MM.1S (cell line): ENCODE measurements around the gene F5.

Experiments
- DNase-seq: peaks from one replicate; pipeline ENCODE4 v3.0.0-alpha.2; 2015
- H2AFZ ChIP-seq: fragments of 300-600 bp; sonication (generic); 2 replicates; pipeline ENCODE4 v1.6.0; 2016; ENCODE audit warnings: antibody characterized with exemption, low read length
- H3F3A ChIP-seq: fragments of 300-600 bp; sonication (generic); 2 replicates; pipeline ENCODE4 v1.6.1; 2016; ENCODE audit warnings: mild to moderate bottlenecking, antibody characterized with exemption, low read length, moderate library complexity, mixed read lengths; ENCODE audit not compliant: insufficient read depth
- H3K27ac ChIP-seq: fragments of 300-600 bp; sonication (generic); 2 replicates; pipeline ENCODE4 v1.5.1; 2016; ENCODE audit warnings: mild to moderate bottlenecking, low read length
- H3K27me3 ChIP-seq: fragments of 300-600 bp; sonication (generic); replicated peaks from 2 replicates; pipeline ENCODE4 v1.6.0; 2016; ENCODE audit warnings: low read length; ENCODE audit not compliant: insufficient read depth
- H3K36me3 ChIP-seq: fragments of 300-600 bp; sonication (generic); replicated peaks from 2 replicates; pipeline ENCODE4 v1.6.1; 2016; ENCODE audit warnings: mild to moderate bottlenecking, low read length, mixed read lengths; ENCODE audit not compliant: insufficient read depth
- H3K4me1 ChIP-seq: fragments of 300-600 bp; sonication (generic); 2 replicates; pipeline ENCODE4 v1.6.1; 2016; ENCODE audit warnings: low read length, mixed read lengths
- H3K4me2 ChIP-seq: fragments of 300-600 bp; sonication (generic); 2 replicates; pipeline ENCODE4 v1.6.0; 2016; ENCODE audit warnings: low read depth, low read length
- H3K4me3 ChIP-seq: fragments of 300-600 bp; sonication (generic); 2 replicates; pipeline ENCODE4 v1.5.1; 2016; ENCODE audit warnings: low read length, mixed read lengths
- H3K79me2 ChIP-seq: fragments of 300-600 bp; sonication (generic); 2 replicates; pipeline ENCODE4 v1.6.1; 2016; ENCODE audit warnings: mixed run types, low read length, mixed read lengths
- H3K9ac ChIP-seq: fragments of 300-600 bp; sonication (generic); 2 replicates; pipeline ENCODE4 v1.6.1; 2016; ENCODE audit warnings: low read length, mixed read lengths
- H3K9me2 ChIP-seq: fragments of 300-600 bp; sonication (generic); replicated peaks from 2 replicates; pipeline ENCODE4 v1.6.1; 2016; ENCODE audit warnings: mild to moderate bottlenecking, low read length, mixed read lengths; ENCODE audit not compliant: insufficient read depth
- H3K9me3 ChIP-seq: fragments of 300-600 bp; sonication (generic); replicated peaks from 2 replicates; pipeline ENCODE4 v1.6.1; 2016; ENCODE audit warnings: mild to moderate bottlenecking, low read length, mixed read lengths; ENCODE audit not compliant: insufficient read depth
- H4K20me1 ChIP-seq: fragments of 300-600 bp; sonication (generic); 2 replicates; pipeline ENCODE4 v1.6.1; 2016; ENCODE audit warnings: mild to moderate bottlenecking, low read length, moderate library complexity, mixed read lengths; ENCODE audit not compliant: insufficient read depth
- EZH2 ChIP-seq: fragments of 300-600 bp; sonication (generic); optimal IDR thresholded peaks from 2 replicates; pipeline ENCODE3; 2017; ENCODE audit warnings: low read depth, mild to moderate bottlenecking, antibody characterized with exemption, low read length, mixed read lengths
- EZH2phosphoT487 ChIP-seq: fragments of 300-600 bp; sonication (generic); IDR thresholded peaks from 2 replicates; pipeline ENCODE4 v1.6.1; 2018; ENCODE audit warnings: antibody characterized with exemption, low read length
- TF ChIP-seq, protein P1 (sequence below): fragments of 300-600 bp; sonication (generic); IDR thresholded peaks from 2 replicates; pipeline ENCODE4 v1.5.1; 2016; ENCODE audit warnings: antibody characterized with exemption, low read length, mixed read lengths

F5 gene

DNA sequence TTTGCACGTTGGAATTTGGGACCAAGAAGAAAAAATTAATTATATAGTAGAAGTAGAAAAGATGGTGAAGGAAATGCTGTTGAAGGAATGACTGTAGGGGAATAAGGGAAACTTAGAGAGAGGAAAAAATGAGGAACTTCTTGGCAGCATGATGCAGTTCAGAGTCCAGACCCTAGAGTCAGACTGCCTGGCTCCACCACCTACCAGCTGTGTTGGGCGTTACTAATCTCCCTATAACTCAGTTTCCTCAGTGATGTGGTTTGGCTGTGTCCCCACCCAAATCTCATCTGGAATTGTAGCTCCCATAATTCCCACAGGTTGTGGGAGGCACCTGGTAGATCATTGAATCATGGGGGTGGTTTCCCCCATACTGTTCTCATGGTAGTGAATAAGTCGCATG, 45.0 kb upstream of the F5 start:
- Histone ChIP-seq H3K36me3 (no peaks in the 10 kb centered on the region), H3K4me3 (no peak overlapping the region), H3K27me3 (no peaks in the 10 kb centered on the region), H2AFZ (no peak overlapping the region), H3K4me1 (no peaks in the 10 kb centered on the region), H3K9ac (no peak overlapping the region), H3K4me2 (no peak overlapping the region), H3K79me2 (no peaks in the 10 kb centered on the region), H3K9me3 (no peaks in the 10 kb centered on the region), H3F3A (no peaks in the 10 kb centered on the region), H4K20me1 (no peaks in the 10 kb centered on the region), H3K9me2 (no peaks in the 10 kb centered on the region), H3K27ac (no peak overlapping the region)
- DNase-seq: no peak
- TF ChIP-seq EZH2 (no peak), EZH2phosphoT487 (no peak)
- TF ChIP-seq, protein P1, sequence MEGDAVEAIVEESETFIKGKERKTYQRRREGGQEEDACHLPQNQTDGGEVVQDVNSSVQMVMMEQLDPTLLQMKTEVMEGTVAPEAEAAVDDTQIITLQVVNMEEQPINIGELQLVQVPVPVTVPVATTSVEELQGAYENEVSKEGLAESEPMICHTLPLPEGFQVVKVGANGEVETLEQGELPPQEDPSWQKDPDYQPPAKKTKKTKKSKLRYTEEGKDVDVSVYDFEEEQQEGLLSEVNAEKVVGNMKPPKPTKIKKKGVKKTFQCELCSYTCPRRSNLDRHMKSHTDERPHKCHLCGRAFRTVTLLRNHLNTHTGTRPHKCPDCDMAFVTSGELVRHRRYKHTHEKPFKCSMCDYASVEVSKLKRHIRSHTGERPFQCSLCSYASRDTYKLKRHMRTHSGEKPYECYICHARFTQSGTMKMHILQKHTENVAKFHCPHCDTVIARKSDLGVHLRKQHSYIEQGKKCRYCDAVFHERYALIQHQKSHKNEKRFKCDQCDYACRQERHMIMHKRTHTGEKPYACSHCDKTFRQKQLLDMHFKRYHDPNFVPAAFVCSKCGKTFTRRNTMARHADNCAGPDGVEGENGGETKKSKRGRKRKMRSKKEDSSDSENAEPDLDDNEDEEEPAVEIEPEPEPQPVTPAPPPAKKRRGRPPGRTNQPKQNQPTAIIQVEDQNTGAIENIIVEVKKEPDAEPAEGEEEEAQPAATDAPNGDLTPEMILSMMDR: no peak

DNA sequence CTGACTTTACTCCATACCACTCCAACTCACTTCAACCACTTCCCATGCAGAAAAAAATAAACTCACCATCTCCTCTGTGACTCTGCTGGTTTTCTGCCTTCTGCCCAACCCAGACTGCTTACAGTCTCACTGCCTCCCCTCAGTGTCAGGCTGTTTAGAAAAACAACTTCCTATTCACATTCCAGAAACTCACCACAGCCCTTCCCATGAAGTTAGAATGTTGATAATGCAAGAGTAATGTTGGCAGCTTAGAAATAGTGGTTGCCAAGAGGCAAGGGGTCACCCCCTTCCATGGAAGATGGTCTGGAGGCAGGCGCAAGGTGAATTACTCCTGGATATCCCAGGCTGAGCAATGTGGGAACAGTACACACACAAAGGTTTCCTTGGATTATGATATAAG, 43.7 kb upstream of the F5 start, which contains the start of gene SELP:
SELP (minus strand) TSS at position 119 of the 400 bp plus-strand sequence; CDS start at position 69, 50 bp downstream.
- H3K27me3 ChIP-seq: no peaks in the 10 kb centered on the region
- H3K9ac ChIP-seq: no peak within 1 kb of the TSS
- no peak for DNase-seq
- no peaks in the 10 kb centered on the region for H3F3A ChIP-seq
- TF ChIP-seq, protein P1: no peak
- no peak for TF ChIP-seq EZH2
- no peaks in the 10 kb centered on the region for H3K9me2 ChIP-seq
- H3K27ac ChIP-seq: no peak within 1 kb of the TSS
- H3K79me2 ChIP-seq: no peaks in the 10 kb centered on the region
- no peaks in the 10 kb centered on the region for H3K4me1 ChIP-seq
- H3K4me3 ChIP-seq: no peak within 1 kb of the TSS
- H3K9me3 ChIP-seq: no peaks in the 10 kb centered on the region
- H3K4me2 ChIP-seq: no peak within 1 kb of the TSS
- H2AFZ ChIP-seq: no peak within 1 kb of the TSS
- no peaks in the 10 kb centered on the region for H4K20me1 ChIP-seq
- H3K36me3 ChIP-seq: no peaks in the 10 kb centered on the region

DNA sequence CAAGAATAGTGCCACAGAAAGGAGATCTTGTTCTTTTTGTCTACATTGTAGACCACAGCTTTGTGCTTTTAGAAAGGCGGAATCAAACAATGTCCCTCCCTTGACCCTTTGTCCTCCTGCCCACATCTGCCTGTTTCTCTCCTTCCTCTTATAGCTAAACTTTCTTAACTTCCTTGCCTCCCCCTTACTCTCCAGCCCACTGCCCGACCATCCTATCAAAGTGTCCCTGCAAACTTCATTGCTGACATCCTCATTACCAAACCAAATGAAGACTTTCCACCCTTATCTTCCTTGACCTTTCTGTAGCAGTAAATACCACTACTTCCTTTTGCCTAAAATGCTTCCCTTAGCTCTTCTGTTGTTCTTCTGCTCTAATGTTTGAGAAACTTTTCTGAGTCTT, 38.6 kb upstream of the F5 start:
- Histone ChIP-seq H3K4me2 (no peak overlapping the region), H3K9ac (no peak overlapping the region), H3K36me3 (no peaks in the 10 kb centered on the region), H3K4me1 (no peaks in the 10 kb centered on the region), H3K4me3 (no peak overlapping the region), H3K79me2 (no peaks in the 10 kb centered on the region), H2AFZ (no peak overlapping the region), H3K9me3 (no peaks in the 10 kb centered on the region), H3K27me3 (no peaks in the 10 kb centered on the region), H3K9me2 (no peaks in the 10 kb centered on the region), H3K27ac (no peak overlapping the region), H3F3A (no peaks in the 10 kb centered on the region), H4K20me1 (no peaks in the 10 kb centered on the region)
- no peak for TF ChIP-seq EZH2phosphoT487
- TF ChIP-seq, protein P1: no peak
- no peak for TF ChIP-seq EZH2
- no peak for DNase-seq
